HCT116 (cell line): Measurements from ENCODE around the gene IL31. TPM values are rescaled to one million over a fixed set of nuclear protein-coding genes. Genes with fewer than 3 reads are reported as not detected.

ENCODE experiments used
- ATAC-seq: fragments of 200-7000 bp; cut with Tn5 transposase; 2 replicates; pipeline ENCODE4 v1.9.1; 2020; ENCODE audit warnings: mild to moderate bottlenecking, moderate library complexity
- BruUV-seq: library from RNA; stranded (reverse); fragments of 400-500 nt; replicated peaks from 2 replicates; lab custom pipeline; 2021; lab: Mats Ljungman, UMichigan
- CTCF ChIA-PET: fragments of 300-600 bp; sonication (Branson Sonifier 250); formaldehyde crosslinking; loops from one replicate; lab custom pipeline; 2021; ENCODE audit warnings: antibody characterized with exemption; lab: Charles Lee
- POLR2A ChIA-PET: fragments of 300-600, 350-600 bp; sonication (Branson Sonifier 250); formaldehyde crosslinking; loops from one replicate; lab custom pipeline; 2021; ENCODE audit warnings: antibody characterized with exemption; lab: Charles Lee
- RAD21 ChIA-PET, 2 experiments: fragments of 300-600 bp; sonication (Branson Sonifier 250); formaldehyde crosslinking; loops; one replicate each; lab custom pipeline; 2023; ENCODE audit warnings: low total read pairs in 2 of 2; ENCODE audit not compliant: uncharacterized antibody in 2 of 2, unreplicated experiment in 2 of 2, low non-redundant PET in 1 of 2; lab: Charles Lee
- DNase-seq: peaks from one replicate; pipeline ENCODE4 v3.0.0-alpha.2; 2010; ENCODE audit warnings: low read depth, low spot score
- H2AFZ ChIP-seq: fragments of 200-600 bp; shearing (Covaris generic), sonication (generic); 2 replicates; pipeline ENCODE4 v1.6.1; 2017; ENCODE audit warnings: low read depth, mixed run types, mixed read lengths, antibody characterized with exemption, low read length; ENCODE audit not compliant: poor library complexity, severe bottlenecking
- H3K27ac ChIP-seq: 2 replicates; pipeline ENCODE4 v1.5.1; 2012; ENCODE audit warnings: low read depth, low read length
- H3K27me3 ChIP-seq: fragments of 200-600 bp; sonication (generic); 2 replicates; pipeline ENCODE4 v1.6.1; 2016; ENCODE audit warnings: mixed run types, low read length, mixed read lengths; ENCODE audit not compliant: insufficient read depth
- H3K36me3 ChIP-seq, 2 experiments: fragments of 200-500 bp in 1 of 2; fragments of 200-600 bp in 1 of 2; sonication (Bioruptor generic) in 1 of 2; sonication (generic) in 1 of 2; 2 replicates each; pipeline versions ENCODE4 v1.5.1 to v1.6.1; 2014 to 2016; ENCODE audit warnings: low read length in 2 of 2, inconsistent platforms in 1 of 2, mixed read lengths in 1 of 2, mixed run types in 1 of 2; ENCODE audit not compliant: insufficient read depth in 2 of 2, control insufficient read depth in 1 of 2
- H3K4me1 ChIP-seq, 2 experiments: fragments of 200-600 bp in 1 of 2; sonication (generic) in 1 of 2; 2 replicates each; pipeline versions ENCODE4 v1.5.1 to v1.6.1; 2012 to 2017; ENCODE audit warnings: low read length in 2 of 2, inconsistent platforms in 1 of 2, mild to moderate bottlenecking in 1 of 2, mixed read lengths in 1 of 2, mixed run types in 1 of 2, moderate library complexity in 1 of 2; ENCODE audit not compliant: insufficient read depth in 2 of 2, control insufficient read depth in 1 of 2
- H3K4me2 ChIP-seq: fragments of 200-600 bp; sonication (generic); 2 replicates; pipeline ENCODE4 v1.6.1; 2017; ENCODE audit warnings: mixed run types, low read length, mixed read lengths
- H3K4me3 ChIP-seq, 2 experiments: fragments of 200-600 bp in 1 of 2; sonication (generic) in 1 of 2; replicated peaks in 1 of 2; 2 replicates each; pipeline ENCODE4 v1.5.1; 2011 to 2016; ENCODE audit warnings: low read length in 2 of 2, control low read depth in 1 of 2, low read depth in 1 of 2, mild to moderate bottlenecking in 1 of 2, mixed read lengths in 1 of 2, mixed run types in 1 of 2
- H3K79me2 ChIP-seq: fragments of 200-600 bp; sonication (generic); 2 replicates; pipeline ENCODE4 v1.6.1; 2017; ENCODE audit warnings: mild to moderate bottlenecking, mixed run types, low read length, moderate library complexity, mixed read lengths; ENCODE audit not compliant: insufficient read depth
- H3K9ac ChIP-seq: fragments of 200-600 bp; sonication (generic); 2 replicates; pipeline ENCODE4 v1.6.1; 2016; ENCODE audit warnings: low read length, mixed read lengths
- H3K9me2 ChIP-seq: fragments of 200-600 bp; sonication (generic), shearing (Covaris generic); 2 replicates; pipeline ENCODE4 v1.6.1; 2017; ENCODE audit warnings: mixed run types, mild to moderate bottlenecking, moderate library complexity; ENCODE audit not compliant: insufficient read depth
- H3K9me3 ChIP-seq, 2 experiments: fragments of 200-500 bp in 1 of 2; fragments of 200-600 bp in 1 of 2; sonication (Bioruptor generic) in 1 of 2; sonication (generic) in 1 of 2; 2 replicates each; pipeline ENCODE4 v1.6.1; 2014 to 2017; ENCODE audit warnings: low read length in 2 of 2, mixed read lengths in 2 of 2, inconsistent platforms in 1 of 2, low read depth in 1 of 2, mild to moderate bottlenecking in 1 of 2, mixed run types in 1 of 2, moderate library complexity in 1 of 2; ENCODE audit not compliant: control insufficient read depth in 1 of 2, insufficient read depth in 1 of 2
- H4K20me1 ChIP-seq: fragments of 200-600 bp; sonication (generic), shearing (Covaris generic); 2 replicates; pipeline ENCODE4 v1.6.1; 2017; ENCODE audit warnings: mixed run types, mild to moderate bottlenecking, moderate library complexity; ENCODE audit not compliant: insufficient read depth
- CEBPB ChIP-seq: IDR thresholded peaks from 2 replicates; pipeline ENCODE4 v1.6.1; 2012; ENCODE audit warnings: low read depth
- EGR1 ChIP-seq: IDR thresholded peaks from 2 replicates; pipeline ENCODE4 v1.6.1; 2012; ENCODE audit warnings: low read depth
- ELF1 ChIP-seq: IDR thresholded peaks from 2 replicates; pipeline ENCODE4 v1.6.1; 2012; ENCODE audit warnings: low read depth, borderline replicate concordance
- FOSL1 ChIP-seq: IDR thresholded peaks from 2 replicates; pipeline ENCODE4 v1.6.1; 2012; ENCODE audit warnings: low read depth
- JUND ChIP-seq: IDR thresholded peaks from 2 replicates; pipeline ENCODE4 v1.6.1; 2012
- RAD21 ChIP-seq: IDR thresholded peaks from 2 replicates; pipeline ENCODE4 v1.6.1; 2012; ENCODE audit warnings: low read depth, mild to moderate bottlenecking
- SIN3A ChIP-seq: IDR thresholded peaks from 2 replicates; pipeline ENCODE4 v1.6.1; 2012; ENCODE audit warnings: low read depth
- SRF ChIP-seq: IDR thresholded peaks from 2 replicates; pipeline ENCODE4 v1.6.1; 2012; ENCODE audit warnings: low read depth
- ZNF274 ChIP-seq: fragments of 200-500 bp; sonication (Bioruptor generic); IDR thresholded peaks from 2 replicates; pipeline ENCODE4 v1.6.1; 2014; ENCODE audit warnings: mild to moderate bottlenecking, low read depth, low read length, inconsistent platforms
- intact Hi-C: fragments of 100-400 bp; cut with micrococcal nuclease; formaldehyde crosslinking; loops from 2 replicates; pipeline ENCODE4 v1.10.0; 2022
- total RNA-seq: library from RNA; stranded (reverse); gene quantifications from one replicate; pipeline ENCODE4 v1.2.1, GENCODE V29; 2021; ENCODE audit not compliant: unreplicated experiment
- TF ChIP-seq, protein P1 (sequence below), 3 experiments: fragments of 200-600 bp in 1 of 3; sonication (generic) in 1 of 3; IDR thresholded peaks in 2 of 3; conservative IDR thresholded peaks in 1 of 3; 2 replicates each; pipeline ENCODE4 v1.5.1; 2012 to 2017; ENCODE audit warnings: low read depth in 2 of 3, low read length in 2 of 3, antibody characterized with exemption in 1 of 3, borderline replicate concordance in 1 of 3, control low read depth in 1 of 3, mild to moderate bottlenecking in 1 of 3, mixed read lengths in 1 of 3, mixed run types in 1 of 3, moderate library complexity in 1 of 3; ENCODE audit not compliant: insufficient read depth in 1 of 3
- TF ChIP-seq, protein P2 (sequence below): IDR thresholded peaks from 2 replicates; pipeline ENCODE4 v1.6.1; 2012

IL31 gene
- total RNA-seq, 1 experiment from 2014 or later, result not detected

DNA sequence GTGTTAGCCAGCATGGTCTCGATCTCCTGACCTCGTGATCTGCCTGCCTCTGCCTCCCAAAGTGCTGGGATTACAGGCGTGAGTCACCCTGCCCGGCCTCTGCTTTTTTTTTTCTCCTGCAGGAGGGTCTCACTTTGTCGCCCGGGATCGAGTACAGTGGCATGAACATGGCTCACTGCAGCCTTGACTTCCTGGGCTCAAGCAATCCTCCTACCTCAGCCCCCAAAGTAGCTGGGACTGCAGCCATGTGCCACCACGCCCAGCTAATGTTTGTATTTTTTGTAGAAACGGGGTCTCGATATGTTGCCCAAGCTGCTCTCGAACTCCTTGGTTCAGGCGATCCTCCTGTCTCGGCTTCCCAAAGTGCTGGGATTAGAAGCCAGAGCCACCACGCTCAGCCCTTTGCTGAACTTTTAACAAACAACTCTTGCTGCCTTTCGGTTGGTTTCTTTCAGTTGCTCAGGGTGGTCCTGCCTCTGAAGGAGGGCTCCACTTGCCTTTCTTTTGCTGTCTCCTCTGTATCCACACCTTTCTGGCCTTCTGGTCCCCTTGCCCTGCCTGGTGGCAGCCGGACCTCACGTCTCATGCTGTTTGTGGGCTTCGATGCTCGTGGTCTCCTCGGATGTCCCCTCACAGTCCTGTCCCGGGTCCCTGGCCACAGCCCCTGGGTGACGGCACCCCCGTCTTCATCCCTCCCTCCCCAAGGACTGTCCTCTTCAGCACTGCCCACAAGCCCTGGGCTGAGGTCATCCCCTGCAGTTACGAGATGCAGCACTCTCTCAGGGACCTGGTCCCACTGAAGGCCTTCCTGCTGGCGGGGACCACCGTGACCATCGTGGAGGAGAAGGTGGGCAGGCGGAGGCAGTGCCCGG lies 25.7 kb upstream of the IL31 start:
- ChIA-PET POLR2A (no interaction called here), RAD21 (no interaction called here), CTCF (interaction anchor here (0.5 kb wide), 1 partner anchor 67 kb away, joined by 4 read pairs; no protein-coding TSS in a partner anchor)
- H3K36me3 ChIP-seq, result no peaks in the 10 kb centered on the region
- no peak overlapping the region for H3K9ac ChIP-seq
- H3K79me2 ChIP-seq, result no peaks in the 10 kb centered on the region
- H3K4me1 ChIP-seq, result peaks cover 2 to 21% of the 10 kb centered on the region in 2 experiments; a peak in 3 of 4 replicates
- no peak overlapping the region for H3K4me2 ChIP-seq
- no peak for TF ChIP-seq SRF
- no peak for TF ChIP-seq SIN3A
- TF ChIP-seq, protein P1, sequence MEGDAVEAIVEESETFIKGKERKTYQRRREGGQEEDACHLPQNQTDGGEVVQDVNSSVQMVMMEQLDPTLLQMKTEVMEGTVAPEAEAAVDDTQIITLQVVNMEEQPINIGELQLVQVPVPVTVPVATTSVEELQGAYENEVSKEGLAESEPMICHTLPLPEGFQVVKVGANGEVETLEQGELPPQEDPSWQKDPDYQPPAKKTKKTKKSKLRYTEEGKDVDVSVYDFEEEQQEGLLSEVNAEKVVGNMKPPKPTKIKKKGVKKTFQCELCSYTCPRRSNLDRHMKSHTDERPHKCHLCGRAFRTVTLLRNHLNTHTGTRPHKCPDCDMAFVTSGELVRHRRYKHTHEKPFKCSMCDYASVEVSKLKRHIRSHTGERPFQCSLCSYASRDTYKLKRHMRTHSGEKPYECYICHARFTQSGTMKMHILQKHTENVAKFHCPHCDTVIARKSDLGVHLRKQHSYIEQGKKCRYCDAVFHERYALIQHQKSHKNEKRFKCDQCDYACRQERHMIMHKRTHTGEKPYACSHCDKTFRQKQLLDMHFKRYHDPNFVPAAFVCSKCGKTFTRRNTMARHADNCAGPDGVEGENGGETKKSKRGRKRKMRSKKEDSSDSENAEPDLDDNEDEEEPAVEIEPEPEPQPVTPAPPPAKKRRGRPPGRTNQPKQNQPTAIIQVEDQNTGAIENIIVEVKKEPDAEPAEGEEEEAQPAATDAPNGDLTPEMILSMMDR (IDR thresholded peaks at IDR 0.05 in 2 of 3, conservative IDR thresholded peaks at IDR 0.05 in 1 of 3; ENCODE audit: borderline replicate concordance in 1 of 3, insufficient read depth in 1 of 3, low read depth in 2 of 3, low read length in 2 of 3), result no peak
- TF ChIP-seq JUND, result no peak
- no peak for TF ChIP-seq CEBPB
- H3K4me3 ChIP-seq, result no peak overlapping the region
- intact Hi-C loops, result no loop called here
- BruUV-seq, result no TSS peak
- no peaks in the 10 kb centered on the region for H3K27me3 ChIP-seq
- no peak overlapping the region for H2AFZ ChIP-seq
- H4K20me1 ChIP-seq, result no peaks in the 10 kb centered on the region
- no peaks in the 10 kb centered on the region for H3K9me2 ChIP-seq
- no peak overlapping the region for H3K27ac ChIP-seq
- H3K9me3 ChIP-seq, result peaks cover 0 to 10% of the 10 kb centered on the region in 2 experiments; a peak in 2 of 4 replicates
- no peak for DNase-seq
- no peak for ATAC-seq

DNA sequence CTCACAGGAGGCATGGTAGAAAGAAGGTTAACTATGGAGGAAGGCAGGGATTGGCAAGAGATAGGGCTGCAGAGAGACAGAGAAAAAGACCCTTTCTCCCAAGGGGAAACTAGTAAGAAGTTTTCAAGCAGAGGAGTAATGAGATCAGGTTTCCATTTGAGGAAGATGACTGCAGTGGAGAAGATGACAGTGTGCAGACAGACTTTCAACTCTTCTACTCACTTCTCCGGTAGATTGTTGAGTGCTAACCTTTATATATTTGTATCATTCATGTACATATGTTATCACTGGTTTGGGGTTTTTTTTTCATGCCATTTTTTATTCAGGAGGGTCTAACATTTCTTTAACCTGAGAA lies 23.6 kb upstream of the IL31 start:
- ATAC-seq (no peak), DNase-seq (no peak)
- Histone ChIP-seq H3K4me2 (no peak overlapping the region), H3K27ac (no peak overlapping the region), H3K4me3 (no peak overlapping the region), H3K9me2 (no peaks in the 10 kb centered on the region), H3K9ac (no peak overlapping the region), H3K27me3 (no peaks in the 10 kb centered on the region), H3K79me2 (no peaks in the 10 kb centered on the region), H3K36me3 (no peaks in the 10 kb centered on the region), H2AFZ (no peak overlapping the region), H3K9me3 (peaks cover 0 to 10% of the 10 kb centered on the region in 2 experiments; a peak in 2 of 4 replicates), H3K4me1 (peaks cover 0 to 2% of the 10 kb centered on the region in 2 experiments; a peak in 1 of 4 replicates), H4K20me1 (no peaks in the 10 kb centered on the region)
- ChIA-PET RAD21 (no interaction called here), POLR2A (no interaction called here), CTCF (no interaction called here)
- BruUV-seq, result no TSS peak
- intact Hi-C loops, result no loop called here
- TF ChIP-seq, protein P1 (IDR thresholded peaks at IDR 0.05 in 2 of 3, conservative IDR thresholded peaks at IDR 0.05 in 1 of 3; ENCODE audit: borderline replicate concordance in 1 of 3, insufficient read depth in 1 of 3, low read depth in 2 of 3, low read length in 2 of 3), result no peak
- TF ChIP-seq ELF1 (no peak), JUND (no peak), ZNF274 (no peak), EGR1 (no peak), SIN3A (no peak), CEBPB (no peak), RAD21 (no peak), FOSL1 (no peak)
- TF ChIP-seq, protein P2, sequence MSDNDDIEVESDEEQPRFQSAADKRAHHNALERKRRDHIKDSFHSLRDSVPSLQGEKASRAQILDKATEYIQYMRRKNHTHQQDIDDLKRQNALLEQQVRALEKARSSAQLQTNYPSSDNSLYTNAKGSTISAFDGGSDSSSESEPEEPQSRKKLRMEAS, result no peak
